GM12891 (cell line): ENCODE results near the gene TTLL1.

Source experiments
- PAX5 ChIP-seq: IDR thresholded peaks from 2 replicates; pipeline ENCODE4 v1.6.1; 2011; ENCODE audit warnings: low read length, moderate library complexity, mild to moderate bottlenecking; ENCODE audit not compliant: insufficient read depth, severe bottlenecking
- POLR2A ChIP-seq: IDR thresholded peaks from 2 replicates; pipeline ENCODE4 v1.6.1; 2011; ENCODE audit warnings: low read depth, low read length, control low read depth
- POLR2AphosphoS5 ChIP-seq: IDR thresholded peaks from 2 replicates; pipeline ENCODE4 v1.6.1; 2011; ENCODE audit warnings: low read depth, low read length, control low read depth
- POU2F2 ChIP-seq: IDR thresholded peaks from 2 replicates; pipeline ENCODE4 v1.6.1; 2011; ENCODE audit warnings: low read depth, mild to moderate bottlenecking, control low read depth, low read length, moderate library complexity
- SPI1 ChIP-seq: IDR thresholded peaks from 2 replicates; pipeline ENCODE4 v1.6.1; 2011; ENCODE audit warnings: low read depth, low read length, control low read depth
- TAF1 ChIP-seq: IDR thresholded peaks from 2 replicates; pipeline ENCODE4 v1.6.1; 2011; ENCODE audit warnings: low read depth, low read length, control low read depth

DNA sequence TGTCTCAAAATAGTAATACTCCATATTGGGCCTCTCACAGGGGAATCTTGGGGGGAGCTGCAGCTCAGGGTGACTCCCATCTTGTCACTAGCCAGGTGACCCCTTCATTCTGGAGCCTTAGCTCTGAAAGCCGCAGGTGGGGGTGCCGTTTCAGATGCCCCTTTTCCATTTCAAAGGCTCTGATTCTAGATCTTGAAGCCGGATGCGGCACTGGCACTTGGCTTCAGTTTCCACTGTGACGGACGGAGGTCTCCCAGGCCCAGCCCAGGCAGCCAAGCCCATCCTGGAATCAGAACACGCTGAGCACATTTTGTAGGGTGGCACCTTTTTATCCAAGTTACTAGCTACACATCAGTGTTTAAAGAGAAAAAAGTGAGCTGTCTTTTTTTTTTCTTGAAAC lies 27.7 kb upstream of the TTLL1 start:
- no peak for TF ChIP-seq POLR2A
- no peak for TF ChIP-seq POLR2AphosphoS5
- TF ChIP-seq TAF1: no peak
- no peak for TF ChIP-seq PAX5
- TF ChIP-seq SPI1: no peak
- TF ChIP-seq POU2F2: no peak
